OCI-LY1 (cell line): Measurements from ENCODE around the gene ATP6V1E1.

ENCODE experiments used
- H2AFZ ChIP-seq: fragments of 200-600 bp; sonication (generic), shearing (Covaris generic); 2 replicates; pipeline ENCODE4 v1.6.0; 2014; ENCODE audit warnings: antibody characterized with exemption, mild to moderate bottlenecking, low read length
- H3F3A ChIP-seq: fragments of 200-600 bp; sonication (generic), shearing (Covaris generic); 2 replicates; pipeline ENCODE4 v1.6.0; 2014; ENCODE audit warnings: mild to moderate bottlenecking, antibody characterized with exemption, low read length, moderate library complexity; ENCODE audit not compliant: insufficient read depth
- H3K27ac ChIP-seq: fragments of 200-600 bp; sonication (generic); 2 replicates; pipeline ENCODE4 v1.5.1; 2014; ENCODE audit warnings: low read length, mixed run types, mild to moderate bottlenecking, low read depth; ENCODE audit not compliant: poor library complexity, severe bottlenecking
- H3K27me3 ChIP-seq: fragments of 200-600 bp; sonication (generic); 2 replicates; pipeline ENCODE4 v1.6.0; 2014; ENCODE audit warnings: antibody characterized with exemption, mild to moderate bottlenecking, low read length, moderate library complexity; ENCODE audit not compliant: insufficient read depth
- H3K36me3 ChIP-seq: fragments of 200-600 bp; sonication (generic); 2 replicates; pipeline ENCODE4 v1.6.1; 2014; ENCODE audit warnings: mild to moderate bottlenecking, antibody characterized with exemption, low read length, moderate library complexity, mixed read lengths; ENCODE audit not compliant: insufficient read depth
- H3K4me1 ChIP-seq: fragments of 200-600 bp; sonication (generic); 2 replicates; pipeline ENCODE4 v1.5.1; 2014; ENCODE audit warnings: mild to moderate bottlenecking, low read length, moderate library complexity; ENCODE audit not compliant: insufficient read depth, severe bottlenecking
- H3K4me2 ChIP-seq: fragments of 200-600 bp; sonication (generic), shearing (Covaris generic); 2 replicates; pipeline ENCODE4 v1.6.1; 2014; ENCODE audit warnings: low read length
- H3K4me3 ChIP-seq: fragments of 200-600 bp; sonication (generic); 2 replicates; pipeline ENCODE4 v1.5.1; 2014; ENCODE audit warnings: low read length, low read depth, mild to moderate bottlenecking, mixed read lengths; ENCODE audit not compliant: poor library complexity, severe bottlenecking
- H3K79me2 ChIP-seq: fragments of 200-600 bp; shearing (Covaris generic); 2 replicates; pipeline ENCODE4 v1.6.1; 2016; ENCODE audit warnings: mixed run types, low read length, mixed read lengths; ENCODE audit not compliant: insufficient read depth
- H3K9ac ChIP-seq: fragments of 200-600 bp; sonication (generic), shearing (Covaris generic); 2 replicates; pipeline ENCODE4 v1.6.1; 2014; ENCODE audit warnings: mild to moderate bottlenecking, low read length, mixed read lengths
- H3K9me2 ChIP-seq: fragments of 200-600 bp; sonication (generic), shearing (Covaris generic); 2 replicates; pipeline ENCODE4 v1.6.1; 2014; ENCODE audit warnings: low read depth, mild to moderate bottlenecking, low read length, mixed read lengths
- H3K9me3 ChIP-seq: fragments of 200-600 bp; shearing (Covaris generic); 2 replicates; pipeline ENCODE4 v1.6.1; 2014; ENCODE audit warnings: low read length, mixed read lengths
- H4K20me1 ChIP-seq: fragments of 200-600 bp; sonication (generic), shearing (Covaris generic); 2 replicates; pipeline ENCODE4 v1.6.0; 2016; ENCODE audit warnings: mild to moderate bottlenecking, low read length; ENCODE audit not compliant: insufficient read depth
- CTCF ChIP-seq: fragments of 200-600 bp; sonication (generic), shearing (Covaris generic); IDR thresholded peaks from 2 replicates; pipeline ENCODE4 v1.5.1; 2017; ENCODE audit warnings: mild to moderate bottlenecking, antibody characterized with exemption, low read length, moderate library complexity, mixed read lengths
- EZH2 ChIP-seq: fragments of 200-600 bp; sonication (generic), shearing (Covaris generic); IDR thresholded peaks from 2 replicates; pipeline ENCODE4 v1.8.0; 2017; ENCODE audit warnings: borderline replicate concordance, mixed run types, mild to moderate bottlenecking, antibody characterized with exemption, low read length, moderate library complexity, mixed read lengths

The ATP6V1E1 gene

GRCh38 chr22:17597217-17597616 is 31.3 kb downstream of the ATP6V1E1 start:
- Histone ChIP-seq H3F3A (no peaks in the 10 kb centered on the region), H3K9ac (no peak overlapping the region), H3K9me3 (no peaks in the 10 kb centered on the region), H2AFZ (no peak overlapping the region), H3K9me2 (no peaks in the 10 kb centered on the region), H3K27ac (no peak overlapping the region), H3K79me2 (no peaks in the 10 kb centered on the region), H3K36me3 (peaks cover 68% of the 10 kb centered on the region), H4K20me1 (no peaks in the 10 kb centered on the region), H3K4me2 (no peak overlapping the region), H3K27me3 (no peaks in the 10 kb centered on the region), H3K4me1 (peaks cover 28% of the 10 kb centered on the region), H3K4me3 (no peak overlapping the region)
- TF ChIP-seq CTCF (no peak), EZH2 (no peak)

- no peaks in the 10 kb centered on the region for H3K27me3 ChIP-seq
- H4K20me1 ChIP-seq: no peaks in the 10 kb centered on the region
- H3K27ac ChIP-seq: no peak overlapping the region
- peaks cover 78% of the 10 kb centered on the region for H3K36me3 ChIP-seq
- no peaks in the 10 kb centered on the region for H3K9me3 ChIP-seq
- no peak overlapping the region for H3K4me2 ChIP-seq
- H2AFZ ChIP-seq: no peak overlapping the region
- TF ChIP-seq EZH2 (no peak), CTCF (no peak)
- peaks cover 28% of the 10 kb centered on the region for H3K4me1 ChIP-seq
- H3F3A ChIP-seq: no peaks in the 10 kb centered on the region
- no peak overlapping the region for H3K9ac ChIP-seq
- H3K9me2 ChIP-seq: no peaks in the 10 kb centered on the region
- H3K4me3 ChIP-seq: no peak overlapping the region
- H3K79me2 ChIP-seq: no peaks in the 10 kb centered on the region
Observed at GRCh38 chr22:17596226-17596625, 32.3 kb downstream of the ATP6V1E1 start.

GRCh38 chr22:17592201-17592600 is 36.3 kb downstream of the ATP6V1E1 start:
- Histone ChIP-seq H3K79me2 (no peaks in the 10 kb centered on the region), H4K20me1 (no peaks in the 10 kb centered on the region), H3K4me3 (no peak overlapping the region), H3K27me3 (no peaks in the 10 kb centered on the region), H3K9me2 (no peaks in the 10 kb centered on the region), H3F3A (no peaks in the 10 kb centered on the region), H3K4me2 (no peak overlapping the region), H2AFZ (no peak overlapping the region), H3K4me1 (peaks cover 28% of the 10 kb centered on the region), H3K9ac (no peak overlapping the region), H3K9me3 (no peaks in the 10 kb centered on the region), H3K36me3 (peaks cover 62% of the 10 kb centered on the region), H3K27ac (no peak overlapping the region)
- TF ChIP-seq EZH2 (no peak), CTCF (no peak)
